ENCODE results near the gene ZCCHC17.
"Not testable (repeated sequence)": the region's sequence is repeated elsewhere in the genome, so short reads cannot be mapped to it uniquely, and the experiment has no call there.

ZCCHC17 gene

GRCh38 chr1:31261916-31262315, 34.9 kb upstream of the ZCCHC17 start:
- CTCF ChIA-PET: no interaction called here
- TF ChIP-seq CTBP1 (IDR thresholded peaks at IDR 0.05; ENCODE audit: borderline replicate concordance) (no peak), SP1 (IDR thresholded peaks at IDR 0.05) (no peak)
- POLR2A ChIA-PET: no interaction called here
- DNase-seq (ENCODE audit: extremely low spot score): no peak

GRCh38 chr1:31262393-31262792, 34.4 kb upstream of the ZCCHC17 start:
- DNase-seq (ENCODE audit: extremely low spot score): not testable (repeated sequence)
- ChIA-PET POLR2A (interaction anchor here (1.8 kb wide), 1 partner anchor 34 kb away, joined by 4 read pairs; the partner anchor contains the start of gene SNRNP40), CTCF (interaction anchor here (0.6 to 1.3 kb wide), 3 partner anchors 78 to 355 kb away, joined by 4 to 7 read pairs (median 5); no protein-coding TSS in a partner anchor)

DNA sequence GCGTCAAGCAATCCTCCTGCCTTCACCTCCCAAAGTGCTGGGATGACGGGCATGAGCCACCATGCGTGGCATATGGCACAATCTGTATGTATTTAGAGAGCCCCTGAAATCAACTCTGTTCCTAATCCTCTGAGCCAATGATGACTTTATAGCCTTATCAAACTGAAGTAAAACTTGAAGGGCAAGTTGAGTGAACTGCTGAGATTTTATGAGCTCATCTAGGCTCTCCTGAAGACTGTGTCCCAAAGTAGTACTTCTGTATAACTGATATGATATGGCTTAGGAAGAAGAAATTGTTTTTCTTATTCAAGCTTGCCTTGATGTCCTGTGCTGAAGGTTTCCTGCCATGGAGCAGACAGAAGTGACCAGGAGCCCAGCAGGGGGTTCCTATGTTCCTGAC, 33.4 kb upstream of the ZCCHC17 start:
- ChIA-PET CTCF (interaction anchor here (0.6 to 1.3 kb wide), 2 partner anchors 68 to 79 kb away, joined by 3 to 5 read pairs; no protein-coding TSS in a partner anchor), POLR2A (interaction anchor here (1.2 to 1.8 kb wide), 2 partner anchors 15 to 33 kb away, joined by 4 read pairs; partner anchors contain the start of gene SNRNP40)
- no peak for DNase-seq (ENCODE audit: extremely low spot score)
- no peak for TF ChIP-seq BHLHE40 (IDR thresholded peaks at IDR 0.05; ENCODE audit: borderline replicate concordance)
- TF ChIP-seq L3MBTL2 (conservative IDR thresholded peaks at IDR 0.05): no peak
- no peak for TF ChIP-seq TARDBP (IDR thresholded peaks at IDR 0.05)
- no peak for TF ChIP-seq ZNF384 (IDR thresholded peaks at IDR 0.05)
- no peak for TF ChIP-seq HDGF (IDR thresholded peaks at IDR 0.05; ENCODE audit: borderline replicate concordance)
- TF ChIP-seq ELF4 (IDR thresholded peaks at IDR 0.05): no peak
- TF ChIP-seq SUZ12 (IDR thresholded peaks at IDR 0.05): no peak
- TF ChIP-seq PKNOX1 (IDR thresholded peaks at IDR 0.05): no peak
- TF ChIP-seq NFRKB (IDR thresholded peaks at IDR 0.05): no peak
- TF ChIP-seq SP1 (IDR thresholded peaks at IDR 0.05): no peak
- TF ChIP-seq FOXM1 (IDR thresholded peaks at IDR 0.05; ENCODE audit: borderline replicate concordance): no peak
- TF ChIP-seq LEF1 (IDR thresholded peaks at IDR 0.05; ENCODE audit: borderline replicate concordance): no peak
- no peak for TF ChIP-seq FOXK2 (IDR thresholded peaks at IDR 0.05)
- TF ChIP-seq ARNT (IDR thresholded peaks at IDR 0.05): no peak
- TF ChIP-seq FOXA1 (IDR thresholded peaks at IDR 0.05): no peak
- no peak for TF ChIP-seq CTBP1 (IDR thresholded peaks at IDR 0.05; ENCODE audit: borderline replicate concordance)

GRCh38 chr1:31264790-31265386, 31.9 kb upstream of the ZCCHC17 start:
- CTCF ChIA-PET: interaction anchor here (1.4 kb wide), 1 partner anchor 81 kb away, joined by 7 read pairs; no protein-coding TSS in a partner anchor
- POLR2A ChIA-PET: interaction anchor here (1.2 kb wide), 1 partner anchor 14 kb away, joined by 4 read pairs; no protein-coding TSS in a partner anchor
- TF ChIP-seq TARDBP (IDR thresholded peaks at IDR 0.05) (no peak), NFRKB (IDR thresholded peaks at IDR 0.05) (no peak)
- no peak for DNase-seq (ENCODE audit: extremely low spot score)

DNA sequence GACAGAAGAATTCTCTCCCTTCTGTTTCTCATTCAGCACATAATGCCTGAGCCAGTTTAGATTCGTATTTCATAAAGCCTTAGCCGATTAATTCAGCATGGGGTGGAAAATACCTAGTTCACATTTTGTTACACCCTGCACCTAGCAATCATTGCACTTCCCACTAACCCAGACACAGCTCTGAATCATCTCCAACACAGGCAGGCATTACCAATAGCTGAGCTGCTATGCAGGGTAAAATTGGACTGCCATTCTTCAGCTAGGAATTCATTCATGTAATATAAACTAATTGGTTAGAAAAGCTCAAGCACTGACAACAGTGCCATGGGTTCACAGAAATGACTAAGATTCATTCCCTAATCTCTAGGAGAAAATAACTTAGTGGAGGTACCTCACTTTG, 30.3 kb upstream of the ZCCHC17 start:
- DNase-seq (ENCODE audit: extremely low spot score): no peak
- TF ChIP-seq BHLHE40 (IDR thresholded peaks at IDR 0.05; ENCODE audit: borderline replicate concordance) (no peak), ARNT (IDR thresholded peaks at IDR 0.05) (no peak), PKNOX1 (IDR thresholded peaks at IDR 0.05) (no peak), FOXK2 (IDR thresholded peaks at IDR 0.05) (no peak), SUZ12 (IDR thresholded peaks at IDR 0.05) (no peak), SP1 (IDR thresholded peaks at IDR 0.05) (no peak), ZNF384 (IDR thresholded peaks at IDR 0.05) (no peak)
- POLR2A ChIA-PET: no interaction called here
- CTCF ChIA-PET: no interaction called here

DNA sequence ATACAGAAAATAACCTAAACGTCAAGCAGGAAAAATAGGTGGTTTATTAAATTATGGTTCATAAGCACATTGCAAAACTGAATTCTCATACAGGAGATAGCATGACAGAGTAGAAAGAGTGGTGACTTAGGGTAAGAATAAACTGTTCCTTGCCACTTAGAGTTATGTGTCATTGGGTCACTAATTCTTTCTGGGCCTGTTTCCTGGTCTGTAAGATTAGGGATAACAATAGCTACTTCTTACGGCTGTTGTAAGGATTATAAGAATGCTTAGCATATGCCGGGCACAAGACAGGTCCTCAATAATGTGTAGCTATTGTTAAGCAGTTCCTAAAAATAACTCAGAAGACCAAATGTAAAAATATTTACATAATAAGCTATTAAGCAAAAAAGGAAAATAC, 24.5 kb upstream of the ZCCHC17 start:
- TF ChIP-seq FOXM1 (IDR thresholded peaks at IDR 0.05; ENCODE audit: borderline replicate concordance) (no peak), HDGF (IDR thresholded peaks at IDR 0.05; ENCODE audit: borderline replicate concordance) (no peak), LEF1 (IDR thresholded peaks at IDR 0.05; ENCODE audit: borderline replicate concordance) (no peak), SUZ12 (IDR thresholded peaks at IDR 0.05) (no peak), ZNF384 (IDR thresholded peaks at IDR 0.05) (no peak), NFRKB (IDR thresholded peaks at IDR 0.05) (no peak), L3MBTL2 (conservative IDR thresholded peaks at IDR 0.05) (no peak), CTBP1 (IDR thresholded peaks at IDR 0.05; ENCODE audit: borderline replicate concordance) (no peak), FOXA1 (IDR thresholded peaks at IDR 0.05) (no peak), ELF4 (IDR thresholded peaks at IDR 0.05) (no peak), ARNT (IDR thresholded peaks at IDR 0.05) (no peak), SP1 (IDR thresholded peaks at IDR 0.05) (no peak), BHLHE40 (IDR thresholded peaks at IDR 0.05; ENCODE audit: borderline replicate concordance) (no peak), FOXK2 (IDR thresholded peaks at IDR 0.05) (no peak), TARDBP (IDR thresholded peaks at IDR 0.05) (no peak), PKNOX1 (IDR thresholded peaks at IDR 0.05) (no peak)
- DNase-seq (ENCODE audit: extremely low spot score): no peak
- CTCF ChIA-PET: interaction anchor here (0.9 to 3.6 kb wide), 3 partner anchors 9 to 88 kb away, joined by 3 to 9 read pairs (median 3); no protein-coding TSS in a partner anchor
- POLR2A ChIA-PET: interaction anchor here (2.0 kb wide), 1 partner anchor 24 kb away, joined by 10 read pairs; the partner anchor contains the start of genes SNRNP40 and ZCCHC17

DNA sequence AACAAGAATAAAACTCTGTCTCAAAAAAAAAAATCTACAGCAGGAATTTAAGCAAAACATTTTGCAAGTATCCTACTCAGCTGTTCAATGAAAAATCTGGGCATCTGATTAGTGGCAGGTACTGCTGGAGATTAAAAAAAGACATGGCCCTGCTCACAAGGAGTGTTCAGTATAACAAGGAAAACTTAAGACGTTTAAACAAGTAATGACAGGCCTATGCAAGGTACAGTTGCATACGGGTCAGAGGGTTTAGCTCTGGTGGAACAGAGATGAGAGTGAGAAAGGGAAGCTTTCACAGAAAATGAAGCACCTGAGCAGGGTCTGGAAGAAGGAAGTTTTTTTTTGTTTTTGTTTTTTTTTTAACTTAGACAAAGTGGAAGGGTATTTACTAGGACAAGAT, 23.2 kb upstream of the ZCCHC17 start:
- TF ChIP-seq ARNT (IDR thresholded peaks at IDR 0.05): no peak
- no peak for TF ChIP-seq NFRKB (IDR thresholded peaks at IDR 0.05)
- no peak for TF ChIP-seq FOXK2 (IDR thresholded peaks at IDR 0.05)
- TF ChIP-seq BHLHE40 (IDR thresholded peaks at IDR 0.05; ENCODE audit: borderline replicate concordance): no peak
- TF ChIP-seq PKNOX1 (IDR thresholded peaks at IDR 0.05): no peak
- TF ChIP-seq CTBP1 (IDR thresholded peaks at IDR 0.05; ENCODE audit: borderline replicate concordance): no peak
- TF ChIP-seq ZNF384 (IDR thresholded peaks at IDR 0.05): no peak
- no peak for TF ChIP-seq ELF4 (IDR thresholded peaks at IDR 0.05)
- no peak for TF ChIP-seq FOXM1 (IDR thresholded peaks at IDR 0.05; ENCODE audit: borderline replicate concordance)
- no peak for TF ChIP-seq FOXA1 (IDR thresholded peaks at IDR 0.05)
- no peak for TF ChIP-seq LEF1 (IDR thresholded peaks at IDR 0.05; ENCODE audit: borderline replicate concordance)
- no peak for TF ChIP-seq TARDBP (IDR thresholded peaks at IDR 0.05)
- no peak for TF ChIP-seq SUZ12 (IDR thresholded peaks at IDR 0.05)
- TF ChIP-seq HDGF (IDR thresholded peaks at IDR 0.05; ENCODE audit: borderline replicate concordance): no peak
- TF ChIP-seq L3MBTL2 (conservative IDR thresholded peaks at IDR 0.05): no peak
- ChIA-PET POLR2A (no interaction called here), CTCF (interaction anchor here (1.2 to 3.6 kb wide), 2 partner anchors 88 to 90 kb away, joined by 3 to 9 read pairs; no protein-coding TSS in a partner anchor)
- DNase-seq (ENCODE audit: extremely low spot score): no peak

- POLR2A ChIA-PET; DNase-seq (ENCODE audit: extremely low spot score); CTCF ChIA-PET: not testable (repeated sequence)
Observed at GRCh38 chr1:31282426-31282825, 14.4 kb upstream of the ZCCHC17 start.

GRCh38 chr1:31287791-31288190, 9.0 kb upstream of the ZCCHC17 start:
- CTCF ChIA-PET; DNase-seq (ENCODE audit: extremely low spot score): not testable (repeated sequence)
- POLR2A ChIA-PET: interaction anchor here (1.6 kb wide), 1 partner anchor 9 kb away, joined by 7 read pairs; the partner anchor contains the start of genes SNRNP40 and ZCCHC17

Measured in HEK293T (cell line).